ENCODE results near the gene CCPG1.

The CCPG1 gene

GRCh38 chr15:55383687-55384086, 24.5 kb downstream of the CCPG1 start:
- no peak for DNase-seq (ENCODE audit: low read depth, low spot score)

- DNase-seq (ENCODE audit: low read depth, low spot score), result no peak
Measured at GRCh38 chr15:55381595-55381994, 26.6 kb downstream of the CCPG1 start.

- DNase-seq (ENCODE audit: low read depth, low spot score), result no peak
Measured at GRCh38 chr15:55379095-55379494, 29.1 kb downstream of the CCPG1 start.

GRCh38 chr15:55372701-55373440, 35.3 kb downstream of the CCPG1 start:
- DNase-seq (ENCODE audit: low read depth, low spot score), result no peak

- no peak for DNase-seq (ENCODE audit: low read depth, low spot score)
Measured at GRCh38 chr15:55366981-55367380, 41.2 kb downstream of the CCPG1 start.

- DNase-seq (ENCODE audit: low read depth, low spot score), result no peak
Measured at GRCh38 chr15:55362641-55363040, 45.5 kb downstream of the CCPG1 start.

- no peak for DNase-seq (ENCODE audit: low read depth, low spot score)
Measured at GRCh38 chr15:55361048-55361447, 47.1 kb downstream of the CCPG1 start.

GRCh38 chr15:55360256-55360655, 47.9 kb downstream of the CCPG1 start:
- DNase-seq (ENCODE audit: low read depth, low spot score), result no peak

GRCh38 chr15:55358471-55358870, 49.7 kb downstream of the CCPG1 start:
- no peak for DNase-seq (ENCODE audit: low read depth, low spot score)

GRCh38 chr15:55357774-55358173, 50.4 kb downstream of the CCPG1 start:
- DNase-seq (ENCODE audit: low read depth, low spot score), result peak; percentile 9

GRCh38 chr15:55356985-55357585, 51.1 kb downstream of the CCPG1 start:
- no peak for DNase-seq (ENCODE audit: low read depth, low spot score)

GRCh38 chr15:55353025-55353424, 55.1 kb downstream of the CCPG1 start:
- no peak for DNase-seq (ENCODE audit: low read depth, low spot score)

- no peak for DNase-seq (ENCODE audit: low read depth, low spot score)
Measured at GRCh38 chr15:55349282-55349681, 58.9 kb downstream of the CCPG1 start.

GRCh38 chr15:55348281-55348778, 59.8 kb downstream of the CCPG1 start:
- no peak for DNase-seq (ENCODE audit: low read depth, low spot score)

GRCh38 chr15:55344206-55344605, 64.0 kb downstream of the CCPG1 start:
- DNase-seq (ENCODE audit: low read depth, low spot score), result peak; percentile 81

GRCh38 chr15:55343168-55343567, 65.0 kb downstream of the CCPG1 start:
- peak; percentile 70 for DNase-seq (ENCODE audit: low read depth, low spot score)

- no peak for DNase-seq (ENCODE audit: low read depth, low spot score)
Measured at GRCh38 chr15:55337160-55337559, 71.0 kb downstream of the CCPG1 start.

- DNase-seq (ENCODE audit: low read depth, low spot score), result no peak
Measured at GRCh38 chr15:55334997-55335396, 73.2 kb downstream of the CCPG1 start.

- DNase-seq (ENCODE audit: low read depth, low spot score), result no peak
Measured at GRCh38 chr15:55334371-55334770, 73.8 kb downstream of the CCPG1 start.

GRCh38 chr15:55327387-55327786, 80.8 kb downstream of the CCPG1 start:
- no peak for DNase-seq (ENCODE audit: low read depth, low spot score)

- DNase-seq (ENCODE audit: low read depth, low spot score), result no peak
Measured at GRCh38 chr15:55322467-55322866, 85.7 kb downstream of the CCPG1 start.

GRCh38 chr15:55320963-55321362, 87.2 kb downstream of the CCPG1 start:
- no peak for DNase-seq (ENCODE audit: low read depth, low spot score)

- peak; percentile 32 for DNase-seq (ENCODE audit: low read depth, low spot score)
Measured at GRCh38 chr15:55320238-55320550, 88.0 kb downstream of the CCPG1 start.
